ENCODE data around the gene ATP8A2.
"Not testable (repeated sequence)": the region's sequence is repeated elsewhere in the genome, so short reads cannot be mapped to it uniquely, and the experiment has no call there.

ATP8A2 gene

DNA sequence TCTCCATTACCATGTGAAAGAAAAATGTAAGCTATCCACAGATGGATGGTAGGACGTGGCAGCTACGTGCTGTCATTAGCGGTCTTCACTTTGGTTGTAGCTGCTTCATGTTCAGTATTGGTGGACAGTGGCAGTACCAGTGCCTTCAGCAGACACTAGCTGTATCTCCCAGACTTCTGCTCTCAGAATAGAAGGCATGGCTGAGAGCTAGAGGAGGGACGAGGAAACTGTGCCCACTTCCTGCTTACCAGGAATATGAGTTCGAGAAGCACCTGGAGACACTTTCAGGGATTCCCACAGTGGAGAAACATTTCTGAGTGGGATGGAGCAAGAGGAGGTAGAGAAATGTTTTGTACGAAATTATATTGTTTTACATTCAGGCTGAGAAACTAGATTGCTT is 686.9 kb downstream of the ATP8A2 start:
- no peak for DNase-seq

DNA sequence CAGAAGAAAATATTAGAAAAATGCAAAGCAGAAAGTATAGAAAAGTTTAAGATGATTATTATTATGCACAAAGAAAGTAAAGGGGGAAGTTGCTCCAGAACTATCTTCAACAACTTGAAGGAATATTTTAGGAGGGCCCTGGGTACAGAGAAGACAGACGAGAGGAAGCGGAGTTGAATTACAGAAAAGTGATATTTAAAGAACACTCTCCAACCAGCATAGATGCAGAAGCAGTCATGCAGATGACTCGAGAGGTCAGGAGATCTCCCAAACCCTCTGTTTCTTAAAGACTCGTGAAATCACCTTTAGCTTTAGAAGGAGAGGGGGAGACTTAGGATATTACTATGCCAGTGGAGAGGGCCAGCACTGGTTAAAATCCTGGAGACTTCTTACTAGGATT is 688.6 kb downstream of the ATP8A2 start:
- no peak for DNase-seq

DNA sequence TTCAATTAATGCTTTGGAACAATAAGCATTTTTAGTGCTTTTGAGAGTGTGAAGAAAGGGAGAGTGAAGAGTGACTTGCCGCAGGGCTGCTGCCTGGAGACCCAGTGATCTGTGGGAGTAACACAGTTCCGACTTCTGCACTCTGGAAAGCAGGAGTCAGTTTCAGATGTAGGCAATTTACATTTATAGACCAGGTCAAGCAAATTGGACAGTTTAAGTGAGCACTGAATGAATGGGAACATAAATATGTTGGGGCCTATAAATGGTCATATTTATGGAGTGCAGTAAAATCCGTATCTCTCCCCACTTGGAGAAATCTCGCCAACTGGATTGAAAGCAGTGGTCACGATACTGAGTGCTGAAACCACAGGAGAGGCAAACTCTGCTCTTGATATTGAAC is 689.5 kb downstream of the ATP8A2 start:
- DNase-seq: no peak

DNA sequence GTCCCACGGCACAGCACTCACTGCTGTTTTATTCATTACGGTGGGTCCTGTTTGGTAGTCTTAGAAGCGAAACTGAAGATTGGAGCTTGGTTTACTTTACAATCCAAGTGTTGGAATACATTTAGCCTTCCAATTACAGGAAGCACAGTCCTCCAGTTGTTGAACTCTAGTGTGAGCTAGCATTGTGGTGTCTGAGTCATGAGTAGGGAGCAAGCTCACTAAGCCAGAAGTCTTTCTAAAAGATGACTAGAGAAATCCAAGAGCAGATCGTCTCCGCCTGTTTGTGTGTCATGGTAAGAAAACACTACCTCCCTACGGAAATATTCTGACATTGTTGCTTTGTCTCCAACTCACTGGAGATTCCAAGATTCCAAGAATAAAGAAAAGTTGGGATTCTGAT is 690.2 kb downstream of the ATP8A2 start:
- DNase-seq: peak; percentile 26

DNA sequence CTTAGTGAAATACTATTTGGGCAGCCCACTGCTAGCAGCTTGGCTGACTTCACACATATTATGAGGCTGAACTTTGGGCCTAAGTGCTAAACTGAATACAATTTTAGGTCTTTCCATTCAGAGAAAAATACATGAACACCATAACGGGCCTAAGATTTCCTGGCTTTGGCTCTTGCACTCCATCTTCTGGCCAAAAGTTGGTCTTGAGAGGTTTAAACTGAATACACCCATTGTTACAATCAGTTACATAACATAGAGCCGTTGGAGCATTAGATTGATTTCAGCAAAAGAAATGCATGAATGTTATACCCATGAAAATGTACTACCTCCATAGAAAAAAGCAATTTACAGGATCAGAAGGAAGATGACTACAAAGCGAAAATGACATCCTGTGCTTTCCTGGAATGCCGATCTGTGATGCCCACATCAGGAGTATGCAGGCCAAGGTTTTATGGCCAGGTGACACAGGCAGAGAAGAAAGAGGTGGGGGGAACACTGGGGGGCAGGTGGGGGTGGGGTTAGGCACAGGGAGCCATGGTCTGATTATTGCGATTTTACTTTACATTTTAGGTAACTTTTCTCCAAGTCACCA is 691.2 kb downstream of the ATP8A2 start:
- DNase-seq: peak; percentile 68

DNA sequence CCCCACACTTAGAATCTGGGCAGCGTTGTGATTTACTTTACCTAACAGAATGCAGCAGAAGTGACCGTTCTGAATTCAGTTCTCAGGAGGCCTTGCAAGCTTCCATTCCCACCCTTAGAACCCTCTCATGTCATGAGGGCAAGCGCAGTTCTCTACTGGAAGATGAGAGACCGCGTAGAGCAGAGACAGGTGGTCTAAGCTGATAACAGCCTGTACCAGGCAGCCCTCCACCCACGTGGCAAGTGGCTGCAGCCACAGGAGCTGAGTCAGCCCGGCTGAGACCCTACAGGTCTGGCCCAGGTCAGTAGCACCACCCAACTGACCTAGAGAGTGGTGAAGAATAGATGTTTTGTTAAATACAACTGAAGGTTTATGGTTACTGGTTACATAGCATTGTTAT is 694.7 kb downstream of the ATP8A2 start:
- DNase-seq: not testable (repeated sequence)

DNA sequence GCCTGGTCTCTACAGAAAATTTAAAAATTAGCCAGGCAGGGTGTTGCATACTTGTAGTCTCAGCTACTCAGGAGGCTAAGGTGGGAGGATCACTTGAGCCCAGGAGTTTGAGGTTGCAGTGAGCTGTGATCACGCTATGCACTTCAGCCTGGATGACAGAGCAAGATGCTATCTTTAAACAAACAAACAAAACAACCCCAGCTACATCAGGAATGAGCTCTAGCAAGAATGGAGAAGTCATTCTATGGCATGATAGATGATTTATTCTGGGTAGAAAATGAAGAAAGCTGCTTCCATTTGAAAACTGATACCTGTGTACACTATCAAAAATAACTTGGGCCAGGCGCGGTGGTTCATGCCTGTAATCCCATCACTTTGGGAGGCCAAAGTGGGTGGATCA is 695.8 kb downstream of the ATP8A2 start:
- DNase-seq: no peak

DNA sequence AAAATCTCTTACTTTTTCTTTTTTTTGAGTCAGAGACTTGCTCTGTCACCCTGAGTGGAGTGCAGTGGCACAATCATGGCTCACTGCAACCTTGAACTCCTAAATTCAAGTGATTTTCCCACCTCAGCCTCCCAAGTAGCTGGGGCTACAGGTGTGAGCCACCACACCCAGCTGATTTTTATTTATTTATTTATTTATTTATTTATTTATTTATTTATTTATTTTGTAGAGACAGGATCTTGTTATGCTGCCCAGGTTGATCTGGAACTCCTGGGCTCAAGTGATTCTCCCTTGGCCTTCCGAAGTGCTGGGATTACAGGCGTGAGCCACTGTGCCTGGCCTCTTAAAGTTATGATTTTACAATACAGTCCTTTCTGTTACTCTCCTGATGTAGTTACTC is 696.6 kb downstream of the ATP8A2 start:
- DNase-seq: not testable (repeated sequence)

DNA sequence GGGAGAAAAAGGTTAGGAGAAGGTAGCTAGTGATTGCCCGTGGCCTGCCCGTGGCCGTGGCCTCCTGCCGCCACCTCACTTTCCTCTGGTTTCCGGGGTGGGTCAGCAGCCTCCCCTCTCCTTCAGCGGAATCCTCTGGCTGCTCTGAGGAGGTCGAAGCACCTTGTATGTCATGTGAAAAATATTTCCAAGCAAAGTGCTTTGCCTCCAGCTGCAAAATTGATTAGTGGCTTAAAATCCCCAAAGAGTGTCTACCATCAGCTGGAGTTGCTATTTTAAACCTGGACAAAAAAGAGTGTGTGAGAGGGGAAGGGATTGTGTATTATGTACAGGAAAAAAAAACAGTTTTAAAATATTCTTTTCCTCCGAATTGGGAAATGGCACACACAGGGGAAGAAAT is 697.9 kb downstream of the ATP8A2 start:
- DNase-seq: not testable (repeated sequence)

DNA sequence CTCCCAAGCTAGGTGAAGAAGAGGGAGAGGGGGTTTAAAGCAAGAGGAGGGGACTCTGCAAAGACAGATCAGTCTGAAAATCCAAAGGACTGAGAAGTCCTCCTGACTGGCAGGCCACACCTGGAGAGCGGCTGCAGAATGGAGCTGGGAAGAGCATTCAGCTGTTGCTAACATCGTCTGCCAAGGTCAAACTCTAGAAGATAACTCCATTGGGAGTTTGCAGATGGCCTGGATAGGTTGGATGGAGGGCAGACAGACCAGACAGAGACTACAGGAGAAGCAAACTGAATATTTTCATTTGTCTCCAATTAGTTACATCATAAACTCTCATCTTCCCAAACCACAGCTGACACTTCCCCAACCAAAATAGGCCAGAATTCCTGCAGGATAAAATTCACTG is 699.9 kb downstream of the ATP8A2 start:
- peak; percentile 33 for DNase-seq

DNA sequence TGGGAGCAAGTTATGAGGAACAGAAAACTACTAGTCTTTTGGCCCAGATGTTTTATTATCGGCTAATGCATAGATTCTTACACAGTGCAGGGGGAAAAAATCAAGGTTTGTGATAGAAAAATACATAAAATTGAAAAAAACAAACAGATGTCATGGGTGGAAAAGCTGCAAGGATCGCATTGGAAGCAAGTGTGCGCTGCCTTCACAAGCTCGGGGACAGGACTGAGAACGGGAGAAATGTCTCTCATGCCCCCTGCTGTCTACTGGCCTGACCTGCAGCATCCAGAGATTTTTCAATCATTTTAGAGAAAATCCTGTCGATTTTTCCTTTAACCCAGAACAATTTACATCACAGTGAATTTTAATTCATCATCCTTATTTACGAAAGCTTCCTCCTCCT is 700.6 kb downstream of the ATP8A2 start:
- not testable (repeated sequence) for DNase-seq

DNA sequence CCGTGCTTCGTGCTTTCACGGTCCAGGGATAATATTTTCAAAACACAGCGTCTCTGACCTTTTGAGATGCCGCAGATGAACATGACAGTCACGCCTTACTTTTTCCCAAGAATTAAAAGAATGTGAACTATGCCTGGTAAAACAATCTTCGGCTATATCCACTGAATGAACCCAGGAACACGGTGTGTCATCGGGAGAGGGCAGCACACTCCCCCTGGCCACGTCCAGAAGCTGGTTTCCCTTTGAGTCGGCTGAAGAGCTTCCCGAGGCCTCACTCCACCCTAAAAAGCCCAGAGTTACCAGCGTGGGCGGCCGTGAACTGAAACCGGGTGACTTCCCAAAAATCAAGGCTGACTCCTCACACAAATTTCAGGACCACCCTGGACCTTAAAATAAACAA is 702.9 kb downstream of the ATP8A2 start:
- DNase-seq: no peak

All from femur (tissue), 1 donor.